Activated CD8-positive, alpha-beta memory T cell treated with anti-CD3 and anti-CD28 coated beads for 48 hours (primary cell): ENCODE data around the gene SLC38A2.
"Not testable (repeated sequence)": the region's sequence is repeated elsewhere in the genome, so short reads cannot be mapped to it uniquely, and the experiment has no call there.

ENCODE experiments used
- DNase-seq, 3 experiments: peaks; one replicate each; pipeline ENCODE4 v3.0.0-alpha.2; 2020; ENCODE audit warnings: low read depth in 2 of 3, low spot score in 2 of 3

Gene SLC38A2

GRCh38 chr12:46372544-46373300, at the start of gene SLC38A2:
SLC38A2 (minus strand) TSS chr12:46372773; CDS start chr12:46371293, 1,480 bp downstream.
- peak; percentile 92 to 95 (median 93) for DNase-seq

GRCh38 chr12:46419675-46420074, 47.1 kb upstream of the SLC38A2 start:
- DNase-seq, result no peak

GRCh38 chr12:46415552-46415951, 43.0 kb upstream of the SLC38A2 start:
- DNase-seq, result no peak

GRCh38 chr12:46414591-46415268, 42.2 kb upstream of the SLC38A2 start:
- DNase-seq, result no peak

- DNase-seq, result no peak
These were observed 40.8 kb upstream of the SLC38A2 start for GRCh38 chr12:46413368-46413767.

- DNase-seq, result no peak
These were observed 40.3 kb upstream of the SLC38A2 start for GRCh38 chr12:46412857-46413256.

- DNase-seq, result no peak
These were observed 37.9 kb upstream of the SLC38A2 start for GRCh38 chr12:46410495-46410894.

GRCh38 chr12:46409974-46410373, 37.4 kb upstream of the SLC38A2 start:
- no peak for DNase-seq

- no peak for DNase-seq
These were observed 36.8 kb upstream of the SLC38A2 start for GRCh38 chr12:46409342-46409741.

GRCh38 chr12:46408441-46408840, 35.9 kb upstream of the SLC38A2 start:
- no peak for DNase-seq

- no peak for DNase-seq
These were observed 34.8 kb upstream of the SLC38A2 start for GRCh38 chr12:46407361-46407760.

- no peak for DNase-seq
These were observed 33.9 kb upstream of the SLC38A2 start for GRCh38 chr12:46406352-46407027.

GRCh38 chr12:46404733-46405132, 32.2 kb upstream of the SLC38A2 start:
- DNase-seq, result no peak

- DNase-seq, result no peak
These were observed 31.7 kb upstream of the SLC38A2 start for GRCh38 chr12:46404225-46404631.

- no peak for DNase-seq
These were observed 31.1 kb upstream of the SLC38A2 start for GRCh38 chr12:46403719-46404070.

- DNase-seq, result no peak
These were observed 30.6 kb upstream of the SLC38A2 start for GRCh38 chr12:46402941-46403718.

- no peak for DNase-seq
These were observed 29.9 kb upstream of the SLC38A2 start for GRCh38 chr12:46402451-46402850.

GRCh38 chr12:46401662-46402061, 29.1 kb upstream of the SLC38A2 start:
- DNase-seq, result no peak

- no peak for DNase-seq
These were observed 27.8 kb upstream of the SLC38A2 start for GRCh38 chr12:46400406-46400805.

- DNase-seq, result not testable (repeated sequence)
These were observed 27.1 kb upstream of the SLC38A2 start for GRCh38 chr12:46399461-46400248.

- DNase-seq, result no peak
These were observed 24.3 kb upstream of the SLC38A2 start for GRCh38 chr12:46396826-46397225.
